ENCODE data around the gene RNF152. TPM values are rescaled to one million over a fixed set of nuclear protein-coding genes. Genes with fewer than 3 reads are reported as not detected.

The RNF152 gene, protein sequence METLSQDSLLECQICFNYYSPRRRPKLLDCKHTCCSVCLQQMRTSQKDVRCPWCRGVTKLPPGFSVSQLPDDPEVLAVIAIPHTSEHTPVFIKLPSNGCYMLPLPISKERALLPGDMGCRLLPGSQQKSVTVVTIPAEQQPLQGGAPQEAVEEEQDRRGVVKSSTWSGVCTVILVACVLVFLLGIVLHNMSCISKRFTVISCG
- total RNA-seq, result 11.9 and 26.0 TPM in 2 replicates

GRCh38 chr18:61892683-61893308 lies at the start of gene RNF152:
RNF152 (minus strand) TSS chr18:61893007; CDS start chr18:61816463, 76,544 bp downstream.

All from smooth muscle cell of the umbilical artery (primary cell).